Ascending aorta (tissue), 2 donors: Measurements from ENCODE around the gene METTL1. TPM values are rescaled to one million over a fixed set of nuclear protein-coding genes. Genes with fewer than 3 reads are reported as not detected.

Experiments
- DNase-seq, 2 donors: peaks; one replicate each; pipeline ENCODE4 v3.0.0-alpha.2; 2019; ENCODE audit warnings: low spot score in 2 of 2
- H3K27ac ChIP-seq, 2 donors: fragments of 200-600 bp; sonication (generic); one replicate each; pipeline ENCODE4 v1.5.1; 2016 to 2017; ENCODE audit warnings: mild to moderate bottlenecking in 1 of 2
- H3K27me3 ChIP-seq: fragments of 200-600 bp; sonication (generic); one replicate; pipeline ENCODE4 v1.5.1; 2017
- H3K36me3 ChIP-seq, 2 donors: fragments of 200-600 bp; sonication (generic); one replicate each; pipeline ENCODE4 v1.5.1; 2016
- H3K4me1 ChIP-seq, 2 donors: fragments of 200-600 bp; sonication (generic); one replicate each; pipeline ENCODE4 v1.5.1; 2016 to 2017; ENCODE audit warnings: mild to moderate bottlenecking in 1 of 2
- H3K4me3 ChIP-seq, 2 donors: fragments of 200-600 bp; sonication (generic); one replicate each; pipeline ENCODE4 v1.5.1; 2016 to 2017; ENCODE audit warnings: mild to moderate bottlenecking in 1 of 2
- H3K9me3 ChIP-seq, 2 donors: fragments of 200-600 bp; sonication (generic); one replicate each; pipeline ENCODE4 v1.5.1; 2016
- CTCF ChIP-seq, 3 experiments: fragments of 200-600 bp in 2 of 3; fragments of 450-650 bp in 1 of 3; sonication (generic) in 2 of 3; IDR thresholded peaks; one replicate each; pipeline ENCODE4 v1.5.1; 2016 to 2019; ENCODE audit warnings: antibody characterized with exemption in 3 of 3, mild to moderate bottlenecking in 1 of 3, moderate library complexity in 1 of 3
- intact Hi-C: fragments of 100-400 bp; cut with DNase I; formaldehyde crosslinking; loops from one replicate; pipeline ENCODE4 v1.15.1; 2023
- total RNA-seq: library from RNA; depleted of rRNA; stranded (reverse); fragments of >200 nt; gene quantifications from one replicate; pipeline ENCODE4 v1.1.0, GENCODE V29; 2016

Gene METTL1
- total RNA-seq, 1 donor from 2014 or later: 29.8 TPM

- Histone ChIP-seq H3K27me3 (no peaks in the 10 kb centered on the region), H3K27ac (peak within 1 kb of the TSS; percentile 48 to 70), H3K9me3 (no peaks in the 10 kb centered on the region), H3K4me1 (peaks cover 7 to 14% of the 10 kb centered on the region in 2 donors), H3K36me3 (peaks cover 20 to 24% of the 10 kb centered on the region in 2 donors), H3K4me3 (peak within 1 kb of the TSS; percentile 77 to 97)
- TF ChIP-seq CTCF (IDR thresholded peaks at IDR 0.05): peak; percentile 89 to 93 (median 91)
- intact Hi-C loops: loop anchor here (1.0 kb wide), 1 partner anchor 122 kb away; no protein-coding TSS in a partner anchor
- DNase-seq: peak; percentile 75 to 97
These were observed 10.9 kb upstream of the METTL1 start, which contains the start of gene TSFM for GRCh38 chr12:57782608-57783465. TSFM (plus strand) TSS chr12:57782787; CDS start chr12:57782802, 15 bp downstream.

- DNase-seq: no peak
- peak overlapping the region; percentile 77 to 97 for H3K4me3 ChIP-seq
- intact Hi-C loops: loop anchor here (1.0 kb wide), 1 partner anchor 123 kb away; no protein-coding TSS in a partner anchor
- peak overlapping the region in 1 of 2 donors; percentile 13 for H3K27ac ChIP-seq
- no peak for TF ChIP-seq CTCF (IDR thresholded peaks at IDR 0.05)
- H3K27me3 ChIP-seq: no peaks in the 10 kb centered on the region
- no peaks in the 10 kb centered on the region for H3K9me3 ChIP-seq
- peaks cover 7 to 14% of the 10 kb centered on the region in 2 donors for H3K4me1 ChIP-seq
- peaks cover 14 to 18% of the 10 kb centered on the region in 2 donors for H3K36me3 ChIP-seq
These were observed 10.3 kb upstream of the METTL1 start for GRCh38 chr12:57782243-57782607.

GRCh38 chr12:57781801-57782200 lies 9.9 kb upstream of the METTL1 start:
- no peak overlapping the region for H3K4me3 ChIP-seq
- no peaks in the 10 kb centered on the region for H3K27me3 ChIP-seq
- no peak for DNase-seq
- H3K9me3 ChIP-seq: no peaks in the 10 kb centered on the region
- intact Hi-C loops: loop anchor here (1.0 kb wide), 1 partner anchor 124 kb away; no protein-coding TSS in a partner anchor
- peak overlapping the region in 1 of 2 donors; percentile 13 for H3K27ac ChIP-seq
- no peak for TF ChIP-seq CTCF (IDR thresholded peaks at IDR 0.05)
- H3K36me3 ChIP-seq: peaks cover 10 to 13% of the 10 kb centered on the region in 2 donors
- peaks cover 7 to 14% of the 10 kb centered on the region in 2 donors for H3K4me1 ChIP-seq

GRCh38 chr12:57781244-57781643 lies 9.3 kb upstream of the METTL1 start:
- no peak for TF ChIP-seq CTCF (IDR thresholded peaks at IDR 0.05)
- Histone ChIP-seq H3K36me3 (peaks cover 8 to 9% of the 10 kb centered on the region in 2 donors), H3K27ac (no peak overlapping the region), H3K9me3 (no peaks in the 10 kb centered on the region), H3K4me1 (peaks cover 7 to 14% of the 10 kb centered on the region in 2 donors), H3K27me3 (no peaks in the 10 kb centered on the region), H3K4me3 (no peak overlapping the region)
- intact Hi-C loops: no loop called here
- DNase-seq: peak in 1 of 2 donors; percentile 16

GRCh38 chr12:57780284-57780897 lies 8.5 kb upstream of the METTL1 start:
- Histone ChIP-seq H3K27ac (no peak overlapping the region), H3K36me3 (peaks cover 1 to 6% of the 10 kb centered on the region in 2 donors), H3K4me1 (peaks cover 7 to 14% of the 10 kb centered on the region in 2 donors), H3K9me3 (no peaks in the 10 kb centered on the region), H3K4me3 (no peak overlapping the region), H3K27me3 (no peaks in the 10 kb centered on the region)
- intact Hi-C loops: no loop called here
- peak in 1 of 2 donors; percentile 57 for DNase-seq
- no peak for TF ChIP-seq CTCF (IDR thresholded peaks at IDR 0.05)
